Neural progenitor cell (in vitro differentiated cells): ENCODE measurements around the gene ADAM17. TPM values are rescaled to one million over a fixed set of nuclear protein-coding genes. Genes with fewer than 3 reads are reported as not detected.

ENCODE experiments used
- DNase-seq: peaks from one replicate; pipeline ENCODE4 v3.0.0-alpha.2; 2016; ENCODE audit warnings: low spot score
- H2AFZ ChIP-seq: fragments of 200-600 bp; sonication (generic); replicated peaks from 2 replicates; pipeline ENCODE4 v1.6.1; 2016; ENCODE audit warnings: antibody characterized with exemption
- H3F3A ChIP-seq: fragments of 200-600 bp; sonication (generic); 2 replicates; pipeline ENCODE4 v1.6.1; 2016; ENCODE audit warnings: antibody characterized with exemption, low read depth
- H3K27ac ChIP-seq: fragments of 200-600 bp; sonication (generic); 2 replicates; pipeline ENCODE4 v1.5.1; 2016; ENCODE audit warnings: mild to moderate bottlenecking
- H3K27me3 ChIP-seq: fragments of 200-600 bp; sonication (generic); 2 replicates; pipeline ENCODE4 v1.6.1; 2016; ENCODE audit warnings: mild to moderate bottlenecking, moderate library complexity
- H3K36me3 ChIP-seq: fragments of 200-600 bp; sonication (generic); 2 replicates; pipeline ENCODE4 v1.5.1; 2016
- H3K4me1 ChIP-seq: fragments of 200-600 bp; sonication (generic); 2 replicates; pipeline ENCODE4 v1.6.1; 2016; ENCODE audit warnings: mixed run types
- H3K4me2 ChIP-seq: fragments of 200-600 bp; sonication (generic); 2 replicates; pipeline ENCODE4 v1.6.1; 2016
- H3K4me3 ChIP-seq: fragments of 200-600 bp; sonication (generic); 2 replicates; pipeline ENCODE4 v1.5.1; 2016
- H3K79me2 ChIP-seq: fragments of 200-600 bp; sonication (generic); 2 replicates; pipeline ENCODE4 v1.6.1; 2016; ENCODE audit warnings: low read depth
- H3K9ac ChIP-seq: fragments of 200-600 bp; sonication (generic); 2 replicates; pipeline ENCODE4 v1.6.1; 2016
- H3K9me3 ChIP-seq: fragments of 200-600 bp; sonication (generic); 2 replicates; pipeline ENCODE4 v1.5.1; 2016; ENCODE audit warnings: low read depth
- H4K20me1 ChIP-seq: fragments of 200-600 bp; sonication (generic); 2 replicates; pipeline ENCODE4 v1.6.1; 2016; ENCODE audit warnings: low read depth
- H3K27ac Mint-ChIP-seq: 3 replicates; pipeline ENCODE4 v1.8.0; 2021; ENCODE audit warnings: mixed read lengths
- H3K27me3 Mint-ChIP-seq: 2 replicates; pipeline ENCODE4 v1.8.0; 2022; ENCODE audit warnings: low read depth, mild to moderate bottlenecking, inconsistent platforms, moderate library complexity, mixed read lengths; ENCODE audit not compliant: insufficient read depth
- H3K36me3 Mint-ChIP-seq: 3 replicates; pipeline ENCODE4 v1.8.0; 2021; ENCODE audit warnings: mixed read lengths
- H3K4me1 Mint-ChIP-seq: 3 replicates; pipeline ENCODE4 v1.8.0; 2021; ENCODE audit warnings: mixed read lengths
- H3K4me3 Mint-ChIP-seq: 3 replicates; pipeline ENCODE4 v1.8.0; 2021; ENCODE audit warnings: mild to moderate bottlenecking, moderate library complexity, mixed read lengths
- H3K9me3 Mint-ChIP-seq: 3 replicates; pipeline ENCODE4 v1.8.0; 2020; ENCODE audit warnings: mixed read lengths
- CTCF ChIP-seq: fragments of 200-600 bp; sonication (generic); IDR thresholded peaks from 2 replicates; pipeline ENCODE4 v1.5.1; 2017; ENCODE audit warnings: antibody characterized with exemption, mild to moderate bottlenecking
- EZH2 ChIP-seq: fragments of 200-600 bp; sonication (generic); IDR thresholded peaks from 2 replicates; pipeline ENCODE4 v1.6.1; 2017; ENCODE audit warnings: antibody characterized with exemption, mild to moderate bottlenecking, moderate library complexity
- EZH2phosphoT487 ChIP-seq: fragments of 200-600 bp; sonication (generic); IDR thresholded peaks from 2 replicates; pipeline ENCODE4 v1.6.1; 2017; ENCODE audit warnings: antibody characterized with exemption
- total RNA-seq: library from RNA; depleted of rRNA; stranded (reverse); fragments of >200 nt; gene quantifications from 2 replicates; pipeline ENCODE4 v1.2.3, GENCODE V29; 2015; ENCODE audit warnings: low replicate concordance

ADAM17 gene
- total RNA-seq, 1 donor from 2014 or later = 72.1 TPM

GRCh38 chr2:9463698-9464034 lies 92.0 kb downstream of the ADAM17 start:
- H3K4me2 ChIP-seq = no peak overlapping the region
- H3F3A ChIP-seq = peaks cover 7% of the 10 kb centered on the region
- H3K9me3 Mint-ChIP-seq = no peaks in the 10 kb centered on the region
- peaks cover 14% of the 10 kb centered on the region for H3K36me3 Mint-ChIP-seq
- H3K4me3 ChIP-seq = no peak overlapping the region
- H3K9ac ChIP-seq = no peak overlapping the region
- no peak overlapping the region for H3K4me3 Mint-ChIP-seq
- no peak overlapping the region for H3K27ac Mint-ChIP-seq
- peaks cover 4% of the 10 kb centered on the region for H3K27me3 Mint-ChIP-seq
- DNase-seq = no peak
- TF ChIP-seq CTCF (no peak), EZH2phosphoT487 (no peak), EZH2 (no peak)
- no peaks in the 10 kb centered on the region for H3K4me1 ChIP-seq
- H3K36me3 ChIP-seq = no peaks in the 10 kb centered on the region
- H3K9me3 ChIP-seq = no peaks in the 10 kb centered on the region
- H3K27me3 ChIP-seq = no peaks in the 10 kb centered on the region
- no peaks in the 10 kb centered on the region for H3K4me1 Mint-ChIP-seq
- no peak overlapping the region for H3K27ac ChIP-seq
- H2AFZ ChIP-seq = no peak overlapping the region
- H4K20me1 ChIP-seq = peaks cover 3% of the 10 kb centered on the region
- no peaks in the 10 kb centered on the region for H3K79me2 ChIP-seq

- no peaks in the 10 kb centered on the region for H3K9me3 Mint-ChIP-seq
- no peaks in the 10 kb centered on the region for H3K36me3 ChIP-seq
- peaks cover 3% of the 10 kb centered on the region for H4K20me1 ChIP-seq
- H3K27me3 Mint-ChIP-seq = peaks cover 4% of the 10 kb centered on the region
- TF ChIP-seq CTCF (no peak), EZH2phosphoT487 (no peak), EZH2 (no peak)
- no peaks in the 10 kb centered on the region for H3K4me1 Mint-ChIP-seq
- DNase-seq = no peak
- H2AFZ ChIP-seq = no peak overlapping the region
- H3K9me3 ChIP-seq = no peaks in the 10 kb centered on the region
- H3K27ac Mint-ChIP-seq = peak overlapping the region; percentile 38
- no peaks in the 10 kb centered on the region for H3K4me1 ChIP-seq
- H3K4me3 Mint-ChIP-seq = no peak overlapping the region
- no peak overlapping the region for H3K4me2 ChIP-seq
- H3K36me3 Mint-ChIP-seq = peaks cover 14% of the 10 kb centered on the region
- no peak overlapping the region for H3K4me3 ChIP-seq
- H3F3A ChIP-seq = peaks cover 7% of the 10 kb centered on the region
- no peaks in the 10 kb centered on the region for H3K79me2 ChIP-seq
- H3K9ac ChIP-seq = no peak overlapping the region
- H3K27me3 ChIP-seq = no peaks in the 10 kb centered on the region
- peak overlapping the region; percentile 46 for H3K27ac ChIP-seq
Observed at GRCh38 chr2:9462886-9463697, 92.5 kb downstream of the ADAM17 start.

GRCh38 chr2:9462313-9462712 lies 93.3 kb downstream of the ADAM17 start:
- Histone ChIP-seq H3K36me3 (peaks cover 5% of the 10 kb centered on the region), H2AFZ (no peak overlapping the region), H3K79me2 (no peaks in the 10 kb centered on the region), H3K4me3 (no peak overlapping the region), H3K27ac (no peak overlapping the region), H3K4me1 (no peaks in the 10 kb centered on the region), H3F3A (peaks cover 7% of the 10 kb centered on the region), H4K20me1 (peaks cover 3% of the 10 kb centered on the region), H3K9me3 (no peaks in the 10 kb centered on the region), H3K4me2 (no peak overlapping the region), H3K9ac (no peak overlapping the region), H3K27me3 (no peaks in the 10 kb centered on the region)
- Mint-ChIP-seq H3K36me3 (peaks cover 16% of the 10 kb centered on the region), H3K27ac (no peak overlapping the region), H3K4me1 (no peaks in the 10 kb centered on the region), H3K9me3 (no peaks in the 10 kb centered on the region), H3K27me3 (peaks cover 4% of the 10 kb centered on the region), H3K4me3 (no peak overlapping the region)
- TF ChIP-seq EZH2phosphoT487 (no peak), EZH2 (no peak), CTCF (no peak)
- no peak for DNase-seq
